KG1 (cell line): Measurements from ENCODE around the gene DACT1.
"Not testable (repeated sequence)": the region's sequence is repeated elsewhere in the genome, so short reads cannot be mapped to it uniquely, and the experiment has no call there.

Experiments used
- DNase-seq: peaks from one replicate; lab custom pipeline; 2025; lab: John Stamatoyannopoulos, UW

The DACT1 gene, protein sequence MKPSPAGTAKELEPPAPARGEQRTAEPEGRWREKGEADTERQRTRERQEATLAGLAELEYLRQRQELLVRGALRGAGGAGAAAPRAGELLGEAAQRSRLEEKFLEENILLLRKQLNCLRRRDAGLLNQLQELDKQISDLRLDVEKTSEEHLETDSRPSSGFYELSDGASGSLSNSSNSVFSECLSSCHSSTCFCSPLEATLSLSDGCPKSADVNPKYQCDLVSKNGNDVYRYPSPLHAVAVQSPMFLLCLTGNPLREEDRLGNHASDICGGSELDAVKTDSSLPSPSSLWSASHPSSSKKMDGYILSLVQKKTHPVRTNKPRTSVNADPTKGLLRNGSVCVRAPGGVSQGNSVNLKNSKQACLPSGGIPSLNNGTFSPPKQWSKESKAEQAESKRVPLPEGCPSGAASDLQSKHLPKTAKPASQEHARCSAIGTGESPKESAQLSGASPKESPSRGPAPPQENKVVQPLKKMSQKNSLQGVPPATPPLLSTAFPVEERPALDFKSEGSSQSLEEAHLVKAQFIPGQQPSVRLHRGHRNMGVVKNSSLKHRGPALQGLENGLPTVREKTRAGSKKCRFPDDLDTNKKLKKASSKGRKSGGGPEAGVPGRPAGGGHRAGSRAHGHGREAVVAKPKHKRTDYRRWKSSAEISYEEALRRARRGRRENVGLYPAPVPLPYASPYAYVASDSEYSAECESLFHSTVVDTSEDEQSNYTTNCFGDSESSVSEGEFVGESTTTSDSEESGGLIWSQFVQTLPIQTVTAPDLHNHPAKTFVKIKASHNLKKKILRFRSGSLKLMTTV

GRCh38 chr14:58637391-58638230 lies at the start of gene DACT1:
DACT1 (plus strand) TSS chr14:58637962; CDS start chr14:58638203, 241 bp downstream.
- no peak for DNase-seq

DNA sequence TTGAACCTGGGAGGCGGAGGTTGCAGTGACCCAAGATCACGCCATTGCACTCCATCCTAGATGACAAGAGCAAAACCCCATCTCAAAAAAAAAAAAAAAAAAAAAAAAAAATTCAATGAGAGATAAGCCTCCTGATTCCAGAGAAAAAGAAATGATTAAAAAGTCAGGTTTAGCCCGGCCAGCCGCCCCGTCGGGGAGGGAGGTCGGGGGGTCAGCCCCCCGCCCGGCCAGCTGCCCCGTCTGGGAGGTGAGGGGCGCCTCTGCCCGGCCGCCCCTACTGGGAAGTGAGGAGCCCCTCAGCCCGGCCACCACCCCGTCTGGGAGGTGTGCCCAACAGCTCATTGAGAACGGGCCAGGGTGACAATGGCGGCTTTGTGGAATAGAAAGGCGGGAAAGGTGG lies 49.4 kb upstream of the DACT1 start:
- not testable (repeated sequence) for DNase-seq

DNA sequence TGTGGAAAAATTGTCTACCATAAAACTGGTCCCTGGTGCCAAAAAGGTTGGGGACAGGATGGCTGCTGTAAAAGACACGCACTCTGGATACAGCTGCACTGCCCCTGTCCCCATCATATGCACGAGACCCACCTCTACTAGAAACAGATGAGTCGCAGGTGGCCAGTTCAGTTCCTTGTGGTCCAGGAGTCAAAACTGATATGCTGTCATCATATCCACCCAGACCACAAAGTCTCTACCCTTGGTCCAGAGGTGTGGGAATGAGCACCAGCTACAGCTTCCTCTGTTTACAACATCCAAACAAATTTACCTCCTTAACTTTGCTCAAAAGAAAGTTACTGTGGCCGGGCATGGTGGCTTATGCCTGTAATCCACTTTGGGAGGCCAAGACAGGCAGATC lies 43.8 kb upstream of the DACT1 start:
- DNase-seq = no peak

DNA sequence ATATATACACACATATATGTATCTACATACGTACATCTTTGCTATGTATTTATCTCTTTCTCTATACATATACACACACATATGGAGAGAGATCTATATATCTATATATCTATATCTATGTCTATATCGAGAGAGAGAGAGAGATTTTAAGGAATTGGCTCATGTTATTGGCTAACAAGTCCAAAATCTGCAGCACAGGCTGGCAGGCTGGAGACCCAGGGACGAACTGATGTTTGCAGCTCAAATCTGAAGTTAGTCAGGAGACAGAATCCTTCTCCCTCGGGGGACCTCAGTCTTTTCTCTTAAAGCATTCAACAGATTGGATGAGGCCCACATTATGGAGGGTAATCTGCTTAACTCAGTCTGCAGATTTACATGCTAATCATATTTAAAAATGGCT lies 40.7 kb upstream of the DACT1 start:
- no peak for DNase-seq

DNA sequence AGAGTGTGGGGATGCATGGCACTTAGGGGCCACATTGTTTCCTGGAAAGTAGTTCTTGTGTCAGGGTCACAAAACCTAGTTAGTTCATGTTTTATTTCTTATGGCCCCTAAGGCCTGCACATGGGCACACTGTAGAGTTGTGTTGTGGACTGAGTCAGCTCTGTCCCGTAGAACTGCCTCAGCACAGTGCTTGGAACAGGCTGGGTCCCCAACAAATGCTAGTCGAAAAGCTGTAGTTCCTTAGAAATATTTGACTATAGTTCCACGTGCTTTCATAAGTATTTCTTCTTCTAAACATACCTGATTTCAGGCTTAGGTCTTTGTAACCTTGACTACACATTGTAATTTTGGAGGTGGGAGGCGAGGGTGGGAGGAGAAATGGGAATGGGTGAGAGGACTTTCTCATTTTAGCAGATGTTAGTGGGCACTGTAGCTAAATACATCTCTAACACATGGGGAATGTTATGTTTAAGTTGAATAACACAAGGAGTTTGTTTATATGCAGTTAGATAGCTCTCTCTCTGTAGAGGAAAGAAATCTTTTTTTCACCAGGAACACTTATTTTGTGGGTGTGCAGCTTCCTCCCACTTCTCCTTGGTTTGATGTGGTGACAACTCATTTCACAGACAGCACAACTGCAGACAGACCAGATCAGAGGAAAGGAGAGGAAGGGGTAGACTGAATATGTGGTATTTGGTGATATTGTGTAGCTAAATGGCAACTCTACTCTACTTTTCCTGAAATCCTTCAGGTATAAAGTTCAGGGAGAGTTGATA lies 39.5 kb upstream of the DACT1 start:
- DNase-seq = no peak

- DNase-seq = no peak
Observed at GRCh38 chr14:58598804-58599525, 38.8 kb upstream of the DACT1 start.

DNA sequence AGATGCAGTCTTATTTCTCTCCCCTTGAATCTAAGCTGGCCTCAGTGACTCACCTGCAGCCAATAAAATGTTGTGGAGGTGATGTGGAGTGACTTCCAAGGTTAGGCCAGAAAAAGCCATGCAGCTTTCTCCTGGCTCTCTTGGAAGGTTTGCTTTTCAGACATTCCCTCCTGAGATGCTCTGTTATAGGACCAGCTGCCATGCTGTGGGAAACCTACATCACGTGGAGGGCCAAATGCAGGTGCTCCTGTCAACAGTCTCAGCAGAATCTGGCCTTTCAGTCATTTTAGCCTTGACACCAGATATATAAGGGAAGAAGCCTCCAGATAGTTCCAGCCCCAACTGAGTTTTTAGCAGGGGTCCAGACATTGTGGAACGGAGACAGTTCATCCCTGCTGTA lies 38.1 kb upstream of the DACT1 start:
- no peak for DNase-seq

- DNase-seq = no peak
Observed at GRCh38 chr14:58605465-58605864, 32.3 kb upstream of the DACT1 start.

DNA sequence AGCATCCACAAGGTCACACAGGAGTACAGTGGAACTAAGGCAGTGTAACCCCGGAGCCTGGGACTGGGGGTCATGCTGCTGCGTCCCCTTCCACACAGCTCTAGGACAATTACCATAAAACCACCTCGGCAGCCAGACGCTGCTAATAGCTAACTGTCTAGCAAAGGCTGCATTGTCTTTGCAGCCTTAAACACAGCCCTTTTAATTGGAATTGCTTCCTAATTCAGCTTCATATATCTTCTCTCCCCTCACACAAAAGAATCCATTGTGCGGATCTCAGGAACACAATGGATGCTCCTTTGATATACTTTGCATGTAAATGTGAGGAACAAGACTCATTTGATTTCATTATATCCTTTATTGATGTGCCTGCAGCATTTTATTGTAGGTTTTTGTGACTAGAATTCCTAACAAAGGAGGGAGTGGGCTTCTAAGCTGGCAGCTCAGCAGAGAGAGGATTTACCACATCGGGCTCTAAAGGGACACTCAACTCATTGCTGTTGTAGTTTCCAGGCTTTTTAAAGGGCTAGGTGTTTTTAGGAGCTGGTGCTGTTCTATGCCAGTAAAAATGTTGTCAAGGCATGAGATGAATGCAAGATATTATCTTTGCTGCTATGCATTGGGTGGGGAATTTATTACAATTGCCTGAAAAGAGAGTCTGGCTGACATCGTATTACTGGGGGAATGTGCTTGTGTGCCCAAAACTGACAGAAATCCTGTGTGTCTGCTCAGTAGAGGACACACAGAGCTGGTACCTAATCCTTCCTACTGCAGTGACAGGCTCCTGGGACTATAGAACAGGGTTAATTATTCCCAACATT lies 30.4 kb upstream of the DACT1 start:
- DNase-seq = no peak

DNA sequence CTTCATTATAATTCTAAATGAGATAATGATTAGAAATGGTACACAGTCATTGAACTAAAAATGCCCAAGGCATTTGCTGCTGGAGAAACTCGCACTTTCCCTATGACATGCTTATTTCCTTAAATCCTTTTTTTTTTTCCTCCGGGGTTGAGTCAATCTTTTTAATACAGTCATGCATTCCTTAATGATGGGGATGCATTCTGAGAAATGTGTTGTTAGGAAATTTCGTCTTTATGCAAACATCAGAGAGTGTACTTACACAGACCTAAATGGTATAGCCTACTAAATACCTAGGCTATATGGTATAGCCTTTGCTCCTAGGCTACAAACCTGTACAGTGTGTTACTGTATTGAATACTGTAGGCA lies 29.8 kb upstream of the DACT1 start:
- DNase-seq = no peak

DNA sequence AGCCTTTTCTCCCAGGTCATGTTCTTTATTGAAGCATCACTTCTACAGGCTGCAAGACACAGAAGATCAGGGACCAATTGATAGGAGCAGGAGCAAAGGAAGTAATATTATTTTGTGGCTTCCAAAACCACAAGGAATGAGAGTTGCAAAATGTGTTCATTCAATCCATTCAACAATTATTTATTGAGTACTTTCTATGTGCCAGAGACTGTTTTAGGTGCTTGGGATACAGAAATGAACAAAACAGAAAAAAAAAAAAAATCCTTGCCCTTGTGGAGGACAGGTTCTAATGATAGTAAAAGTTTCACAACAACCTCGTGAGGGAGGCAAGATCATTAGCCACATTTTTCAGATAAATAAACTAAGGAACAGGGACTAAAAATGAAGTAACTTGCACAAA lies 20.1 kb upstream of the DACT1 start:
- DNase-seq = no peak

GRCh38 chr14:58620011-58620410 lies 17.8 kb upstream of the DACT1 start:
- DNase-seq = no peak

GRCh38 chr14:58625438-58625837 lies 12.3 kb upstream of the DACT1 start:
- DNase-seq = no peak

- no peak for DNase-seq
Observed at GRCh38 chr14:58626431-58626831, 11.3 kb upstream of the DACT1 start.

- no peak for DNase-seq
Observed at GRCh38 chr14:58628406-58628805, 9.4 kb upstream of the DACT1 start.

DNA sequence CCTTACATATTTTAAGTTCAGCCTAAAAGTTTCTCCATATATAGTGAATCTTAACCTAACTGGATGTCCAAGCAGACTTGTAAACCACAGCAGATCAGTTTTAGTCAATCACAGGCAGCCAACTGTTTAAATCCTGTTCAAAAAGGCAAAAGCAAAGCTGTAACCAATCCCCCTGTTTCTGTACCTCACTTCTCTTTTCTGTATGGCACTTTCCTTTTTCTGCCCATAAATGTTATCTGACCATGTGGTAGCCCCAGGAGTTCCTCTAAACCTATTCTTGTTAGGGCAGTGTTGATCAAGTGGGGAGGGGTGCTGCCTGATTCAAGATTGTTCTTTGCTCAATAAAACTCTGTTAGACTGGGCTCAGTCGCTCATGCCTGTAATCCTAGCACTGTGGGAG lies 8.5 kb upstream of the DACT1 start:
- DNase-seq = no peak

DNA sequence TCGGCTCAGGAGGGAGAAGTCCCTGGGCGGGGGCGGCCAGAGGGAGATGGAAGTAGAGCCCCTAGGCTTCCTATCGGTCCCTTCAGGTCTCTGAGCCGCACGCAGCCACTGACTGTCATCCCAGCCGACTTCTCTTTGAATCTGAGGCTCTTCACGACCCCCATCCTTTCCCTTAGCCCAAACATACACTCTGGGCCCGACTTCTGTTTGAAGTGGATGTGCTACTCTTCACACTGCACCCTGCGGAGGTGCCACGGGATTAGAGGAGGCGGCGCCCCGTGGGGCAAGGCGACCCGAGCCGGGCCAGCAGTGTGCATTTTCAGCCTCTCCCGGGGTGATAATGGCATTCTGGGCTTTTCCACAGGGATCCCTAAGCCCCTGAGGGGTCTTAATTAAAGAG lies 6.0 kb upstream of the DACT1 start:
- DNase-seq = no peak

GRCh38 chr14:58633831-58634230 lies 3.9 kb upstream of the DACT1 start:
- DNase-seq = no peak

DNA sequence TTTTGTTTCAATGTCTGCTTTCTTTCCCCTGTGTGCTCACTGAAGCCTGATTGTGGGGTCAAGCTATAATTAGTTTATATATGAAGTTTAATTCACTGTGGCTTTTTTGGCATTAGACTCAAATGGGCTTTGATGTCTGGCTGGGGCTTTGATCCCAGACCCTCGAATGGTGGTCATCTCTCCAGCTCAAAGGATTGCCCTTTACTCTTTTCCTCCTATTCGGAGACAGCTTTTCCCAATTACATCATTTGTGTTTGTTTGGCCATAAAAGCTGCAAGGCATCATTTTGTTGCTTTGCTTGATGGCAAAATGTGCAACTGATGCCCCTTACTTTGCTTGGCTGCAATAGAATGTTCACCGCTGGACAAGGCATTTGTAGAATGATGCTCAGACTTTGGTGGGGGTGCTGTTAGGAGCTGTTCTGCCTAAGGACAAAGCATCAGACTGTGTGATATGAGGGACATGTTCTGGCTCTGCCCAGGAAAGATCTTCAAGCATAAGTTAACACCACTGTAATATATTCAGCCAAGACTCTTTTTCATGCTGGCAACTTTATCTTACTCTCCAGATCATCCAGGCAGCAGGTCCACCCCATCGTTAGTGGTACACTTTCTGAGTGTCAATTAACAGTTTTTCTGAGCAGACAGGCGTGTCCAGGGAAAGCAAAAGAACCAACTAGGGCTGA lies 3.2 kb upstream of the DACT1 start:
- no peak for DNase-seq
